ENCODE results near the gene SLAMF9. TPM values are rescaled to one million over a fixed set of nuclear protein-coding genes. Genes with fewer than 3 reads are reported as not detected.

The SLAMF9 gene
- total and polyA plus RNA-seq, 2 of the 8 experiments (the other 6 are each of a cell fraction or from before 2014, with no cell fraction given), result not detected

- no peak overlapping the region for H2AFZ ChIP-seq (ENCODE audit: low read length)
Observed at GRCh38 chr1:159925719-159926078, 28.3 kb downstream of the SLAMF9 start.

More at GRCh38 chr1:159925719-159926078, 28.3 kb downstream of the SLAMF9 start:
- ChIA-PET CTCF (ENCODE audit: partially characterized antibody) (interaction anchor here (0.9 to 7.3 kb wide), 7 partner anchors 10 to 133 kb away, joined by 3 to 53 read pairs (median 5); partner anchors contain the start of genes CFAP45 and IGSF9), POLR2A (ENCODE audit: partially characterized antibody) (interaction anchor here (0.8 to 3.7 kb wide), 7 partner anchors 11 to 132 kb away, joined by 3 to 14 read pairs (median 4); partner anchors contain the start of gene IGSF9)
- Histone ChIP-seq H2BK5ac (ENCODE audit: low read depth, low read length) (no peak overlapping the region; the same call in 1 of the 2 replicates), H4K91ac (replicated peaks; ENCODE audit: insufficient read length, low read length) (no peak overlapping the region), H2BK12ac (ENCODE audit: low read depth, low read length) (0 out of 2 replicates have a peak overlapping the region, but pooled peaks have one; percentile 50), H4K5ac (ENCODE audit: insufficient read length, low read depth, low read length) (no peak overlapping the region), H2AK5ac (ENCODE audit: low read depth, low read length) (no peak overlapping the region), H3K18ac (ENCODE audit: extremely low read depth, low read length) (peak overlapping the region; percentile 36; the same call in 1 of the 2 replicates), H3K56ac (replicated peaks; ENCODE audit: insufficient read length, low read depth, low read length) (no peak overlapping the region), H3K79me1 (ENCODE audit: low read depth, low read length) (peaks cover 3% of the 10 kb centered on the region), H3K4me1 (replicated peaks in 1 of 4; ENCODE audit: control insufficient read depth in 3 of 4, insufficient read depth in 4 of 4, low read length in 3 of 4) (peaks cover 5 to 21% (median 16%) of the 10 kb centered on the region in 4 experiments), H4K20me1 (replicated peaks in 1 of 2; ENCODE audit: control insufficient read depth in 1 of 2, insufficient read depth in 2 of 2, low read length in 2 of 2) (peaks cover 0 to 5% of the 10 kb centered on the region in 2 experiments), H3K79me2 (ENCODE audit: control insufficient read depth in 1 of 2, insufficient read depth in 2 of 2, low read length in 2 of 2) (peaks cover 0 to 12% of the 10 kb centered on the region in 2 experiments; a peak in 2 of 4 replicates), H3K4ac (replicated peaks; ENCODE audit: insufficient read length, low read depth, low read length) (no peak overlapping the region), H3K23me2 (ENCODE audit: low read depth, low read length) (peaks cover 17% of the 10 kb centered on the region; the same call in 1 of the 2 replicates), H3K14ac (ENCODE audit: insufficient read length) (no peak overlapping the region), H3K9ac (replicated peaks in 1 of 4; ENCODE audit: extremely low read depth in 1 of 4, low read depth in 3 of 4, low read length in 3 of 4) (no peak overlapping the region), H2BK120ac (replicated peaks; ENCODE audit: low read depth, low read length) (no peak overlapping the region), H3K23ac (ENCODE audit: insufficient read length) (no peak overlapping the region), H2BK20ac (ENCODE audit: low read length) (no peak overlapping the region), H2BK15ac (ENCODE audit: low read length) (no peak overlapping the region), H4K8ac (ENCODE audit: extremely low read depth, insufficient read depth, low read length) (no peak overlapping the region), H3K36me3 (ENCODE audit: control insufficient read depth in 2 of 4, insufficient read depth in 4 of 4, low read length in 3 of 4) (peaks cover 0 to 23% (median 5%) of the 10 kb centered on the region in 4 experiments; a peak in 3 of 8 replicates), H3K27me3 (replicated peaks in 1 of 4; ENCODE audit: control insufficient read depth in 3 of 4, extremely low read depth in 1 of 4, insufficient read depth in 3 of 4, low read length in 3 of 4) (peaks cover 0 to 17% (median 8%) of the 10 kb centered on the region in 4 experiments; a peak in 5 of 7 replicates), H3K4me2 (ENCODE audit: insufficient read depth in 1 of 2, low read depth in 2 of 2, low read length in 2 of 2) (peak overlapping the region; percentile 79 to 92), H3K4me3 (ENCODE audit: extremely low read depth in 1 of 4, insufficient read depth in 2 of 4, low read depth in 3 of 4, low read length in 4 of 4) (peak overlapping the region; percentile 55 to 63 (median 59); a peak in 7 of 8 replicates), H3K27ac (ENCODE audit: low read depth, low read length) (no peak overlapping the region), H3K9me3 (ENCODE audit: insufficient read depth in 2 of 2, low read depth in 1 of 2, low read length in 1 of 2) (no peaks in the 10 kb centered on the region)
- peak in 1 of 2 experiments; percentile 56 for DNase-seq (ENCODE audit: low read depth in 1 of 2, low spot score in 2 of 2)
- TF ChIP-seq SP1 (IDR thresholded peaks at IDR 0.05; ENCODE audit: low read depth, low read length), result no peak
- TF ChIP-seq EGR1 (IDR thresholded peaks at IDR 0.05; ENCODE audit: borderline replicate concordance, low read depth, low read length), result no peak
- TF ChIP-seq HDAC2 (IDR thresholded peaks at IDR 0.05; ENCODE audit: borderline replicate concordance in 1 of 2, low read depth in 2 of 2, low read length in 2 of 2), result no peak
- TF ChIP-seq FOSL1 (IDR thresholded peaks at IDR 0.05; ENCODE audit: insufficient read depth, low read depth, low read length), result no peak
- TF ChIP-seq TAF1 (IDR thresholded peaks at IDR 0.05; ENCODE audit: low read depth, low read length), result no peak
- no peak for TF ChIP-seq POLR2A (IDR thresholded peaks at IDR 0.05; ENCODE audit: control extremely low read depth in 1 of 2, low read depth in 2 of 2, low read length in 2 of 2)
- TF ChIP-seq MAFK (IDR thresholded peaks at IDR 0.05; ENCODE audit: low read depth, low read length), result no peak
- TF ChIP-seq BRCA1 (IDR thresholded peaks at IDR 0.05; ENCODE audit: low read depth, low read length), result no peak
- TF ChIP-seq KDM5A (IDR thresholded peaks at IDR 0.05; ENCODE audit: low read length), result no peak
- no peak for TF ChIP-seq JUND (IDR thresholded peaks at IDR 0.05; ENCODE audit: low read length)
- no peak for TF ChIP-seq GABPA (IDR thresholded peaks at IDR 0.05; ENCODE audit: borderline replicate concordance, insufficient read depth, low read length)
- TF ChIP-seq RXRA (IDR thresholded peaks at IDR 0.05; ENCODE audit: insufficient read depth, low read depth, low read length), result no peak
- no peak for FAIRE-seq
- WGBS, 2 experiments (ENCODE audit: extremely low coverage in 1 of 2, insufficient coverage in 1 of 2, insufficient read length in 1 of 2, insufficient replicate concordance in 2 of 2, low coverage in 1 of 2, low lambda C conversion rate in 2 of 2, missing lambda C conversion rate in 1 of 2), result 24% methylated on average over 7 of the region's 7 CpGs; no CpG with 5 or more reads in 1 of the 2 experiments

All from H1 (cell line).